H1 (cell line): ENCODE results near the gene CLDN9. TPM values are rescaled to one million over a fixed set of nuclear protein-coding genes. Genes with fewer than 3 reads are reported as not detected.
A peak's percentile ranks its signal among the peaks of the same experiment; 100 is the strongest.

Experiments used
- CTCF ChIA-PET: fragments of 300-600 bp; sonication (Branson Sonifier 250); formaldehyde crosslinking; loops from one replicate; lab custom pipeline; 2021; ENCODE audit not compliant: partially characterized antibody; lab: Charles Lee
- POLR2A ChIA-PET: fragments of 300-600 bp; sonication (Branson Sonifier 250); formaldehyde crosslinking; loops from one replicate; lab custom pipeline; 2021; ENCODE audit warnings: inconsistent platforms; ENCODE audit not compliant: partially characterized antibody; lab: Charles Lee
- DNase-seq, 2 experiments: peaks; one replicate each; pipeline versions ENCODE4 v3.0.0 to v3.0.0-alpha.2; 2010 to 2022; ENCODE audit warnings: low spot score in 2 of 2, low read depth in 1 of 2, mixed read lengths in 1 of 2
- FAIRE-seq: peaks from 2 replicates; lab custom pipeline; 2011; peaks lifted over from hg19 to GRCh38; lab: Jason Lieb, UNC
- H2AFZ ChIP-seq: 2 replicates; pipeline ENCODE4 v1.8.1; 2012; ENCODE audit warnings: low read length, inconsistent platforms
- H2AK5ac ChIP-seq: 2 replicates; pipeline ENCODE4 v1.6.1; 2013; ENCODE audit warnings: low read depth, low read length
- H2BK120ac ChIP-seq: replicated peaks from 2 replicates; pipeline ENCODE3; 2013; ENCODE audit warnings: low read depth, low read length, inconsistent platforms
- H2BK12ac ChIP-seq: 2 replicates; pipeline ENCODE4 v1.6.1; 2013; ENCODE audit warnings: low read depth, low read length
- H2BK15ac ChIP-seq: 2 replicates; pipeline ENCODE4 v1.6.1; 2013; ENCODE audit warnings: low read length
- H2BK20ac ChIP-seq: 2 replicates; pipeline ENCODE4 v1.6.1; 2013; ENCODE audit warnings: low read length
- H2BK5ac ChIP-seq: 2 replicates; pipeline ENCODE4 v1.6.1; 2013; ENCODE audit warnings: low read depth, low read length
- H3K14ac ChIP-seq: 2 replicates; pipeline ENCODE4 v1.6.1; 2013; ENCODE audit warnings: inconsistent platforms; ENCODE audit not compliant: insufficient read length
- H3K18ac ChIP-seq: 2 replicates; pipeline ENCODE4 v1.6.1; 2013; ENCODE audit warnings: low read length; ENCODE audit errors: extremely low read depth
- H3K23ac ChIP-seq: 2 replicates; pipeline ENCODE4 v1.6.1; 2013; ENCODE audit warnings: inconsistent platforms; ENCODE audit not compliant: insufficient read length
- H3K23me2 ChIP-seq: 2 replicates; pipeline ENCODE4 v1.6.1; 2013; ENCODE audit warnings: low read depth, low read length
- H3K27ac ChIP-seq: 2 replicates; pipeline ENCODE4 v1.6.1; 2011; ENCODE audit warnings: low read depth, low read length, inconsistent platforms
- H3K27me3 ChIP-seq, 4 experiments: replicated peaks in 1 of 4; 1 replicate in 1 of 4; 2 replicates in 3 of 4; pipeline versions ENCODE4 v1.6.1 to v1.8.1; 2011 to 2013; ENCODE audit warnings: low read length in 3 of 4, mild to moderate bottlenecking in 3 of 4, inconsistent platforms in 2 of 4, mixed read lengths in 2 of 4, moderate library complexity in 1 of 4; ENCODE audit not compliant: control insufficient read depth in 3 of 4, insufficient read depth in 3 of 4; ENCODE audit errors: extremely low read depth in 1 of 4
- H3K36me3 ChIP-seq, 4 experiments: 2 replicates each; pipeline versions ENCODE4 v1.6.1 to v1.8.1; 2011 to 2013; ENCODE audit warnings: mild to moderate bottlenecking in 4 of 4, low read length in 3 of 4, moderate library complexity in 2 of 4, control low read depth in 1 of 4, inconsistent platforms in 1 of 4; ENCODE audit not compliant: insufficient read depth in 4 of 4, control insufficient read depth in 2 of 4
- H3K4ac ChIP-seq: replicated peaks from 2 replicates; pipeline ENCODE3; 2013; ENCODE audit warnings: low read length, low read depth, mixed read lengths, inconsistent platforms; ENCODE audit not compliant: insufficient read length
- H3K4me1 ChIP-seq, 4 experiments: replicated peaks in 1 of 4; 1 replicate in 1 of 4; 2 replicates in 3 of 4; pipeline versions ENCODE4 v1.6.1 to v1.8.1; 2011 to 2013; ENCODE audit warnings: low read length in 3 of 4, inconsistent platforms in 2 of 4, mixed read lengths in 1 of 4; ENCODE audit not compliant: insufficient read depth in 4 of 4, control insufficient read depth in 3 of 4
- H3K4me2 ChIP-seq, 2 experiments: 2 replicates each; pipeline versions ENCODE4 v1.6.1 to v1.8.1; 2011 to 2013; ENCODE audit warnings: low read depth in 2 of 2, low read length in 2 of 2, control low read depth in 1 of 2, inconsistent platforms in 1 of 2, mild to moderate bottlenecking in 1 of 2; ENCODE audit not compliant: insufficient read depth in 1 of 2
- H3K4me3 ChIP-seq, 4 experiments: fragments of 200-600, 300-600 bp in 1 of 4; sonication (generic), shearing (Covaris generic), sonication (Bioruptor Twin) in 1 of 4; 2 replicates each; pipeline versions ENCODE4 v1.5.1 to v1.8.1; 2011 to 2016; ENCODE audit warnings: low read length in 4 of 4, low read depth in 3 of 4, control low read depth in 2 of 4, inconsistent platforms in 2 of 4, mild to moderate bottlenecking in 2 of 4, mixed read lengths in 1 of 4, moderate library complexity in 1 of 4; ENCODE audit not compliant: insufficient read depth in 2 of 4; ENCODE audit errors: extremely low read depth in 1 of 4
- H3K56ac ChIP-seq: replicated peaks from 2 replicates; pipeline ENCODE3; 2013; ENCODE audit warnings: low read depth, mild to moderate bottlenecking, mixed read lengths, low read length, inconsistent platforms; ENCODE audit not compliant: insufficient read length
- H3K79me1 ChIP-seq: 2 replicates; pipeline ENCODE4 v1.6.1; 2013; ENCODE audit warnings: low read depth, low read length, control low read depth
- H3K79me2 ChIP-seq, 2 experiments: 2 replicates each; pipeline versions ENCODE4 v1.6.1 to v1.8.1; 2012 to 2013; ENCODE audit warnings: low read length in 2 of 2, mild to moderate bottlenecking in 2 of 2, inconsistent platforms in 1 of 2; ENCODE audit not compliant: insufficient read depth in 2 of 2, control insufficient read depth in 1 of 2
- H3K9ac ChIP-seq, 4 experiments: replicated peaks in 1 of 4; 1 replicate in 1 of 4; 2 replicates in 3 of 4; pipeline versions ENCODE4 v1.6.1 to v1.8.1; 2011 to 2013; ENCODE audit warnings: low read depth in 3 of 4, low read length in 3 of 4, control low read depth in 2 of 4, mild to moderate bottlenecking in 2 of 4, moderate library complexity in 2 of 4, inconsistent platforms in 1 of 4; ENCODE audit errors: extremely low read depth in 1 of 4
- H3K9me3 ChIP-seq, 2 experiments: 2 replicates each; pipeline versions ENCODE4 v1.6.1 to v1.8.1; 2012 to 2013; ENCODE audit warnings: mild to moderate bottlenecking in 2 of 2, moderate library complexity in 2 of 2, control low read depth in 1 of 2, inconsistent platforms in 1 of 2, low read depth in 1 of 2, low read length in 1 of 2, mixed read lengths in 1 of 2; ENCODE audit not compliant: insufficient read depth in 2 of 2
- H4K20me1 ChIP-seq, 2 experiments: replicated peaks in 1 of 2; 2 replicates each; pipeline versions ENCODE3 to v1.8.1; 2011 to 2013; ENCODE audit warnings: inconsistent platforms in 2 of 2, low read length in 2 of 2, mild to moderate bottlenecking in 1 of 2; ENCODE audit not compliant: insufficient read depth in 2 of 2, control insufficient read depth in 1 of 2
- H4K5ac ChIP-seq: 2 replicates; pipeline ENCODE4 v1.6.1; 2013; ENCODE audit warnings: low read length, low read depth, mixed read lengths, inconsistent platforms; ENCODE audit not compliant: insufficient read length
- H4K8ac ChIP-seq: 2 replicates; pipeline ENCODE4 v1.8.0; 2013; ENCODE audit warnings: mild to moderate bottlenecking, moderate library complexity, low read length, inconsistent platforms; ENCODE audit not compliant: insufficient read depth; ENCODE audit errors: extremely low read depth
- H4K91ac ChIP-seq: replicated peaks from 2 replicates; pipeline ENCODE3; 2013; ENCODE audit warnings: low read length, mixed read lengths, inconsistent platforms; ENCODE audit not compliant: insufficient read length
- CTCF ChIP-seq, 3 experiments: IDR thresholded peaks; 1 replicate in 2 of 3; 2 replicates in 1 of 3; pipeline versions ENCODE4 v1.5.1 to v1.6.1; 2011; ENCODE audit warnings: low read length in 3 of 3, mild to moderate bottlenecking in 3 of 3, inconsistent platforms in 2 of 3, low read depth in 1 of 3, moderate library complexity in 1 of 3; ENCODE audit not compliant: insufficient read depth in 1 of 3; ENCODE audit errors: control extremely low read depth in 1 of 3
- MAFK ChIP-seq: IDR thresholded peaks from 2 replicates; pipeline ENCODE4 v1.6.1; 2012; ENCODE audit warnings: low read depth, mild to moderate bottlenecking, improper control_type of control experiment, low read length
- NRF1 ChIP-seq: IDR thresholded peaks from 2 replicates; pipeline ENCODE4 v1.6.1; 2011; ENCODE audit warnings: mild to moderate bottlenecking, low read depth, low read length, improper control_type of control experiment
- RAD21 ChIP-seq, 2 experiments: IDR thresholded peaks in 1 of 2; conservative IDR thresholded peaks in 1 of 2; 2 replicates each; pipeline ENCODE4 v1.6.1; 2011; ENCODE audit warnings: low read depth in 2 of 2, low read length in 2 of 2, improper control_type of control experiment in 1 of 2, inconsistent platforms in 1 of 2, mild to moderate bottlenecking in 1 of 2, moderate library complexity in 1 of 2
- RBBP5 ChIP-seq: IDR thresholded peaks from 2 replicates; pipeline ENCODE4 v1.7.1; 2012; ENCODE audit warnings: low read depth, mild to moderate bottlenecking, inconsistent platforms, low read length, moderate library complexity, borderline replicate concordance
- TAF1 ChIP-seq: IDR thresholded peaks from 2 replicates; pipeline ENCODE4 v1.6.1; 2011; ENCODE audit warnings: mild to moderate bottlenecking, low read depth, low read length
- TCF12 ChIP-seq: IDR thresholded peaks from 2 replicates; pipeline ENCODE4 v1.6.1; 2011; ENCODE audit warnings: low read depth, mild to moderate bottlenecking, low read length
- TEAD4 ChIP-seq: IDR thresholded peaks from 2 replicates; pipeline ENCODE4 v1.6.1; 2012; ENCODE audit warnings: low read depth, low read length, inconsistent platforms, mixed read lengths
- YY1 ChIP-seq: IDR thresholded peaks from 2 replicates; pipeline ENCODE4 v1.6.1; 2011; ENCODE audit warnings: low read depth, mild to moderate bottlenecking, low read length
- WGBS, 2 experiments: shearing (Covaris generic) in 1 of 2; methylation state at CpG; one replicate each; pipeline versions ENCODE4 v1.1.6 to v1.1.7; 2013 to 2015; ENCODE audit warnings: low lambda C conversion rate in 2 of 2, mixed read lengths in 2 of 2, inconsistent platforms in 1 of 2, low coverage in 1 of 2, missing lambda C conversion rate in 1 of 2; ENCODE audit not compliant: insufficient replicate concordance in 2 of 2, insufficient coverage in 1 of 2, insufficient read length in 1 of 2; ENCODE audit errors: extremely low coverage in 1 of 2, missing lambda C conversion rate in 1 of 2; 5-methylcytosine and 5-hydroxymethylcytosine counted together
- polyA plus RNA-seq, 7 experiments: library from polyadenylated mRNA; depleted of rRNA in 3 of 7; stranded (reverse) in 5 of 7; unstranded in 2 of 7; fragments of >200 nt in 5 of 7; fragments of 200-250 nt in 2 of 7; gene quantifications; 1 replicate in 5 of 7; 2 replicates in 1 of 7; 4 replicates in 1 of 7; pipeline versions ENCODE4 v1.2.1 to v1.2.3, GENCODE V29; 2011 to 2013; ENCODE audit warnings: missing spikeins in 2 of 7, mixed read lengths in 2 of 7
- total RNA-seq: library from RNA; stranded (reverse); fragmentation: NEBNext Ultra II Directional; extraction: Animal tissue kit (Norgen Biotek cat#: 25700); gene quantifications from 2 replicates; pipeline ENCODE4 v1.2.1, GENCODE V29; 2021

Gene CLDN9
- total and polyA plus RNA-seq, 2 of the 8 experiments (the other 6 are each of a cell fraction or from before 2014, with no cell fraction given): 0.60 to 0.89 TPM

DNA sequence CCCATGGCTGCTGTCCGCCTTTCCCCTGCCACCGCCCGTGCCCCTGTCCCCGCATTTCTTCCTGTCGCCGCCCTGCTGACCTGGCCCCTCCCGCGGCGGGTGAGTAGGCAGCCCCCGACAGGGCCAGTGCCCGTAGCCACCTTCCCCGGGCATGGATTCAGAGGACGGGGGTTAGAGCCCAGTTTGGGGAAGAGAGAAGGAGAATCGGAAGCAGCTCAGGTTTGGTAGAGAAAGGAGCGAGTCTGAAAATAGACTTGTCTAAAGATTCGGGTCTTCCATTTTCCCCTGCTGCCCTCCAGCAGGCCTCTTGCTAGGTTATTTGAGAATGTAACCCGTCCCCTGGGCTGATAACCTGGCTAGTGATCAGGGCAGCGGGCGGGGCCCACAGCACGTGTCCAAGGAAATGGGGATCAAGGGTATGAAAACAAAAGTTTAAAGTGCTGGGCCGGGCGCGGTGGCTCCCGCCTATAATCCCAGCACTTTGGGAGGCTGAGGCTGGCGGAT is 7.9 kb upstream of the CLDN9 start:
- Histone ChIP-seq H4K8ac (peak overlapping the region; percentile 68; the same call in 1 of the 2 replicates), H2BK120ac (peak overlapping the region; percentile 38), H3K27ac (0 out of 2 replicates have a peak overlapping the region, but pooled peaks have one; percentile 1), H2BK12ac (no peak overlapping the region), H3K4me3 (peak overlapping the region; percentile 38 to 65 (median 56)), H3K36me3 (peaks cover 0 to 3% (median 0%) of the 10 kb centered on the region in 4 experiments; a peak in 1 of 8 replicates), H3K79me2 (peaks cover 0 to 6% of the 10 kb centered on the region in 2 experiments; a peak in 1 of 4 replicates), H3K79me1 (no peaks in the 10 kb centered on the region; the same call in 1 of the 2 replicates), H3K14ac (no peak overlapping the region), H3K27me3 (no peaks in the 10 kb centered on the region), H3K4ac (peak overlapping the region; percentile 44), H2AFZ (no peak overlapping the region), H4K20me1 (no peaks in the 10 kb centered on the region), H3K4me2 (peak overlapping the region; percentile 64 to 88), H4K91ac (peak overlapping the region; percentile 42), H3K18ac (peak overlapping the region; percentile 64), H3K56ac (peak overlapping the region; percentile 64), H3K23ac (no peak overlapping the region), H2BK15ac (no peak overlapping the region), H3K23me2 (peaks cover 16% of the 10 kb centered on the region), H4K5ac (peak overlapping the region; percentile 62), H3K9me3 (no peaks in the 10 kb centered on the region), H2BK5ac (peak overlapping the region; percentile 12; the same call in 1 of the 2 replicates), H2AK5ac (no peak overlapping the region), H2BK20ac (no peak overlapping the region), H3K9ac (peak overlapping the region in 2 of 4 experiments; percentile 5 to 20; a peak in 3 of 7 replicates), H3K4me1 (peaks cover 14 to 40% (median 33%) of the 10 kb centered on the region in 4 experiments)
- POLR2A ChIA-PET: interaction anchor here (0.8 to 35.7 kb wide), 10 partner anchors 8 to 122 kb away, joined by 3 to 1808 read pairs (median 6); partner anchors contain the start of genes BICDL2, CLDN6, CLDN9 and HCFC1R1
- CTCF ChIA-PET: interaction anchor here (0.6 to 17.3 kb wide), 6 partner anchors 23 to 854 kb away, joined by 3 to 639 read pairs (median 4); partner anchors contain the start of genes BICDL2, CLDN6, HCFC1R1 and THOC6
- FAIRE-seq (no peak), DNase-seq (no peak)
- 2% methylated on average over 21 of the region's 25 CpGs; no CpG with 5 or more reads in 1 of the 2 experiments for WGBS, 2 experiments
- TF ChIP-seq RAD21 (IDR thresholded peaks at IDR 0.05 in 1 of 2, conservative IDR thresholded peaks at IDR 0.05 in 1 of 2; ENCODE audit: low read depth in 2 of 2, low read length in 2 of 2) (no peak), TEAD4 (no peak), TAF1 (peak; percentile 28; the same call in 1 of the 2 replicates), CTCF (IDR thresholded peaks at IDR 0.05; ENCODE audit: control extremely low read depth in 1 of 3, insufficient read depth in 1 of 3, low read depth in 1 of 3, low read length in 3 of 3) (no peak), TCF12 (no peak), MAFK (no peak), RBBP5 (no peak), YY1 (peak; percentile 44; the same call in 1 of the 2 replicates), NRF1 (no peak)
